Measurements from ENCODE around the gene ADNP.

Gene ADNP

GRCh38 chr20:50932016-50932485, 814 bp upstream of the ADNP start:
- no peak for DNase-seq

- DNase-seq: no peak
Observed at GRCh38 chr20:50930976-50931305, 296 bp downstream of the ADNP start.

GRCh38 chr20:50930139-50930975, 880 bp downstream of the ADNP start:
- no peak for DNase-seq

- peak; percentile 96 for DNase-seq
Observed at GRCh38 chr20:50929299-50930138, 1.7 kb downstream of the ADNP start.

- DNase-seq: no peak
Observed at GRCh38 chr20:50928469-50928868, 2.8 kb downstream of the ADNP start.

- no peak for DNase-seq
Observed at GRCh38 chr20:50926530-50926929, 4.7 kb downstream of the ADNP start.

GRCh38 chr20:50924261-50924920, 6.8 kb downstream of the ADNP start:
- DNase-seq: no peak

- DNase-seq: no peak
Observed at GRCh38 chr20:50921803-50922501, 9.3 kb downstream of the ADNP start.

- peak; percentile 29 for DNase-seq
Observed at GRCh38 chr20:50920997-50921396, 10.2 kb downstream of the ADNP start.

- peak; percentile 63 for DNase-seq
Observed at GRCh38 chr20:50919567-50919966, 11.7 kb downstream of the ADNP start.

GRCh38 chr20:50918403-50918802, 12.8 kb downstream of the ADNP start:
- DNase-seq: peak; percentile 32

- no peak for DNase-seq
Observed at GRCh38 chr20:50916934-50917333, 14.3 kb downstream of the ADNP start.

GRCh38 chr20:50916257-50916656, 15.0 kb downstream of the ADNP start:
- DNase-seq: peak; percentile 50

GRCh38 chr20:50915424-50915823, 15.8 kb downstream of the ADNP start:
- DNase-seq: peak; percentile 63

GRCh38 chr20:50913690-50914375, 17.4 kb downstream of the ADNP start:
- DNase-seq: peak; percentile 82

GRCh38 chr20:50911716-50912115, 19.5 kb downstream of the ADNP start:
- DNase-seq: no peak

- peak; percentile 90 for DNase-seq
Observed at GRCh38 chr20:50911030-50911429, 20.2 kb downstream of the ADNP start.

- DNase-seq: no peak
Observed at GRCh38 chr20:50909413-50909812, 21.8 kb downstream of the ADNP start.

GRCh38 chr20:50904067-50904570, 27.1 kb downstream of the ADNP start:
- no peak for DNase-seq

GRCh38 chr20:50903353-50904051, 27.7 kb downstream of the ADNP start:
- DNase-seq: no peak

GRCh38 chr20:50901301-50901700, 29.9 kb downstream of the ADNP start:
- DNase-seq: no peak

All from fibroblast of skin of right biceps (primary cell).